ENCODE measurements around the gene SLC22A13. TPM values are rescaled to one million over a fixed set of nuclear protein-coding genes. Genes with fewer than 3 reads are reported as not detected.

The SLC22A13 gene, protein sequence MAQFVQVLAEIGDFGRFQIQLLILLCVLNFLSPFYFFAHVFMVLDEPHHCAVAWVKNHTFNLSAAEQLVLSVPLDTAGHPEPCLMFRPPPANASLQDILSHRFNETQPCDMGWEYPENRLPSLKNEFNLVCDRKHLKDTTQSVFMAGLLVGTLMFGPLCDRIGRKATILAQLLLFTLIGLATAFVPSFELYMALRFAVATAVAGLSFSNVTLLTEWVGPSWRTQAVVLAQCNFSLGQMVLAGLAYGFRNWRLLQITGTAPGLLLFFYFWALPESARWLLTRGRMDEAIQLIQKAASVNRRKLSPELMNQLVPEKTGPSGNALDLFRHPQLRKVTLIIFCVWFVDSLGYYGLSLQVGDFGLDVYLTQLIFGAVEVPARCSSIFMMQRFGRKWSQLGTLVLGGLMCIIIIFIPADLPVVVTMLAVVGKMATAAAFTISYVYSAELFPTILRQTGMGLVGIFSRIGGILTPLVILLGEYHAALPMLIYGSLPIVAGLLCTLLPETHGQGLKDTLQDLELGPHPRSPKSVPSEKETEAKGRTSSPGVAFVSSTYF
- total RNA-seq = 0.07 TPM in 1 of 2 replicates, not detected in the other

GRCh38 chr3:38265604-38266307, at the start of gene SLC22A13:
TSS of gene SLC22A13 (plus strand) at chr3:38265812. CDS start at chr3:38265861, 49 bp downstream.

GRCh38 chr3:38281895-38282686, 16.5 kb downstream of the SLC22A13 start, which contains the start of gene SLC22A14:
TSS of gene SLC22A14 (plus strand) at chr3:38282294. CDS start at chr3:38306027, 23,733 bp downstream.

Other genes with a start within 250 kb of the SLC22A13 start
- gene PLCD1, start 236.2 kb upstream of the SLC22A13 start, total RNA-seq = 48.1 and 61.0 TPM in 2 replicates
- gene DLEC1, start 226.6 kb upstream of the SLC22A13 start, total RNA-seq = not detected in 2 replicates
- gene ACAA1, start 128.7 kb upstream of the SLC22A13 start, total RNA-seq = 81.7 and 94.8 TPM in 2 replicates
- 38.5 and 43.6 TPM in 2 replicates for gene MYD88, start 127.2 kb upstream of the SLC22A13 start, total RNA-seq
- 42.6 and 43.6 TPM in 2 replicates for gene OXSR1, start 100.3 kb upstream of the SLC22A13 start, total RNA-seq
- not detected in 2 replicates for gene SLC22A14, start 16.5 kb downstream of the SLC22A13 start, total RNA-seq
- 2.6 TPM in 2 replicates for gene XYLB, start 81.0 kb downstream of the SLC22A13 start, total RNA-seq
- gene ACVR2B, start 188.1 kb downstream of the SLC22A13 start, total RNA-seq = 1.3 and 1.8 TPM in 2 replicates
- gene EXOG, start 230.5 kb downstream of the SLC22A13 start, total RNA-seq = 4.0 and 4.2 TPM in 2 replicates